ENCODE data around the gene USP4.
"Not testable (repeated sequence)": the region's sequence is repeated elsewhere in the genome, so short reads cannot be mapped to it uniquely, and the experiment has no call there.

The USP4 gene

GRCh38 chr3:49351521-49352011 lies 11.7 kb upstream of the USP4 start:
- DNase-seq, result no peak

DNA sequence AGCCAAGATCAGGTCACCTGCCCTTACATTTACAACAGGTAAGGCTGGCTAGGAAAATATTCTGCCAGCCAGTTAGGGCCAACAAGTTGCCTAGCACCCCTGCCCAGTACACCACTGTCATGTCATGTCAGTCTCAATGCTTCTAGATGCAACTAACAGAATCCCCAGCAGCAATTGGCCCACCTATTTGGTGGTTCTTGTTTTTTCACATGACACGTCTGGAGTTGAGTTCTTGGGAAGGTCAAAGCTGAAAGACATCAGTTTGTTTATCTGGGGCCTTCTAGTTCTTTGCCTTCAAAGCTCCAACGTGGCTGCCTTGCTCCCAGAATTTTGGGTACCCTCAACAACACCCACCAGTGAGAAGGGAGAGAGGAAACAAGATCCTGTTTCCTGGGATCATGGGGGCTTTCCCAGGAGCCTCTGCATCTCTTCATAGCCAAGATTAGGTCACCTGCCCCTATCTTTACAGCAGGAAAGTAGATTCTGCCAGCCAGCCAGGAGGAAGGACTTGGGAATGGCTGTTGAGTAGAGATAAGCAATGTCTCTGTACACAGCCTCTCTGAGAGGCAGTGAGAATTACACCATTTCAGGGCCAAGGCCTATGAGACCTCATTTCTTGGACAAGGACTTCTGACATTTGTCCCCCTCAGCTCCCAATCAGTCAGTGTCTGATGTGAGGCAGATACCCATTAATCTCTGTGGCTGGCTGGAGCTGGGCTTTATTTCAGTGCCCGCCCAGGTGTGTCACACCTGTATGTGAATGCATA lies 9.7 kb upstream of the USP4 start:
- no peak for DNase-seq

DNA sequence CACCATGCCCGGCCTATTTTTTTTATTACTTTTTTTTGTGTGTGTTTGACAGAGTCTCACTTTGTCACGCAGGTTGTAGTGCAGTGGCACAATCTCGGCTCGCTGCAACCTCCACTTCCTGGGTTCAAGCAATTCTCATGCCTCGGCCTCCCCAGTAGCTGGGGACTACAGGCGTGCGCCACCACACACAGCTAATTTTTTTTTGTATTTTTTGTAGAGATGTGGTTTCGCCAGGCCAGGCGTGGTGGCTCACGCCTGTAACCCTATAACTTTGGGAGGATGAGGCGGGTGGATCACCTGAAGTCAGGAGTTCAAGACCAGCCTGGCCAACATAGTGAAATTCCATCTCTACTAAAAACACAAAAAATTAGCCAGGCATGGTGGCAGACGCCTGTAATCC lies 8.5 kb upstream of the USP4 start:
- not testable (repeated sequence) for DNase-seq

DNA sequence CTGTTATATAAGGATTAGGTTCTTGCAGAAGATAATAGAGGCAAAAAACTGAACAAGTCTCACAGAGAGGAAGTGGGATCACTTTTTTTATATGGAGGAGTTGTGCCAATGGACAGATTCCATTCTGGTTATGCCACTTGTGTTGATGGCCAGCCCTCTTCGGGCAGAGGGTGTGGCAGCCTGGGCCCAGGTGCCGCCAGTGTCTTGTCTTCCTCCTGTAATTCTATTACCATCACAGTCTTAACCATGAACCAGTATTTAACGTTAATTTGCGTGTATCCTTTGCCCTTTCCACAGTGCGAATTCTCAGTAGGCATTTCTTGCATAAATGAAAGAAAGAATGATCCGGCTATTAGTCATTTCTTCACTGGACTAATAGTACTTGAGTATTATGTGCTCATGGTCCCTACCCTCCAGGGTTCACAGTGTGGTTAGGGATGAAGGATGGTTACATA lies 7.0 kb upstream of the USP4 start:
- no peak for DNase-seq

DNA sequence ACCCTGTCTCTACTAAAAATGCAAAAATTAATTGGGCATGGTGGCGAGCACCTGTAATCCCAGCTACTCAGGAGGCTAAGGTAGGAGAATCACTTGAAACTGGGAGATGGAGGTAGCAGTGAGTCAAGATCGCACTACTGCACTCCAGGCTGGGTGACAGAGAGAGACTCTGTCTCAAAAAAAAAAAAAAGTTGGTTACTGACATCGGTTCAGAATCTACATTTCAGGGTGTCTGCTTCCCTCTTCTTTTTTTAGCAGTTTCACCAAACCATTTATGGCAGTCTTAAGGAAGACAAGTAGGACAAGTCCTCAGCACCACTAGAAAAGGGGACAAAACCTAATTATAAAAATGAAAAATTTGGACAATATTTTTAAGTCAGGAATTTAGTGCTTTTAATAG lies 3.3 kb upstream of the USP4 start:
- DNase-seq, result no peak

- no peak for DNase-seq
Measured at GRCh38 chr3:49341996-49342395, 2.1 kb upstream of the USP4 start.

DNA sequence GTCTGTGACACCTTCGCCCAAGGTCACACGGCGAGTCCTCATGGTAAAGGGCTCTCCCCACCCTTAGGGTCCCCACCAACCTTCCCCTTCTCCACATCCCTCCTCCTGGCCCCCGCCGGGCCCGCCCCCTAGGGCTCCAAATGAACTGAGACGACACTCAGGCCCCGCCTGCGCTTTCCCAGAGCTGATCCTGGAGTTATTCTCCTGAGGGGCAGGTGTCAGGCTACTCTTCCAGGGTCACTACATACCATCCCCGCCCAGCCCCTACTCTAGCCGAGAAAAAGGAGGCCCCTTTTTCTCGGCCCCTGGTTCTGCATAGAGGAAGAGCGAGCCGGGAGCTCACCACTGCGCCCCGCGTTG lies 292 bp downstream of the USP4 start:
- peak; percentile 24 for DNase-seq

- DNase-seq, result no peak
Measured at GRCh38 chr3:49333916-49334633, 5.8 kb downstream of the USP4 start.

DNA sequence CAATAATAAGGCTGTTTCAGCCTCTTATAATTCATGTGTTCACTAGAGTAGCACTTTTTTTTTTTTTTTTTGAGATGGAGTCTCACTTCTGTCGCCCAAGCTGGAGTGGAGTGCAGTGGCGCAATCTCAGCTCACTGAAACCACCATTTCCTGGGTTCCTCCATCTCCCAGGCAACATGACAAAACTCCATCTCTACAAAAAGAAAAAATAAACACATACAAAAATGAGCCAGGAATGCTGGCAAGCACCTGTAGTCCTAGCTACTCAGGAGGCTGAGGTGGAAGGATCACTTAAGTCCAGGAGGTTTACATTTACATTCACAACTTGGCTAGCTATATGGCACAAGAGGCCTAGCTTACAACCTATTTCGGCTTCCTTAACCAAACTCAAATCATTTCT lies 6.8 kb downstream of the USP4 start:
- no peak for DNase-seq

DNA sequence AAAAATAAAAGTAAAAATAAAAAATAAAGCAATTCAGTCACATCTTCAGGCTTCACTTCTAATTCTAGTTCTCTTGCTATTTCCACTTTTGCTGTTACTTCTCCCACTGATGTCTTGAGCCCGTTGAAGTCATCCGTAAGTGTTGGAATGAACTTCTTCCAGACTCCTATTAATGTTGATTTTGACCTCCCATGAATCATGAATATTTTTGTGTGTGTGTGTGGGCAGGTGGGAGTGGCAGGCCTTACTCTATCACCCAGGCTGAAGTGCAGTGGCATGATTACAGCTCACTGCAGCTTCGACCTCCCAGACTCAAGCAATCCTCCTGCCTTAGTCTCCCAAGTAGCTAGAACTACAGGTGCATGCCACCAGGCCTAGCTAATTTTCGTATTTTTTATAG lies 10.7 kb downstream of the USP4 start:
- no peak for DNase-seq

GRCh38 chr3:49328350-49328749 lies 11.5 kb downstream of the USP4 start:
- DNase-seq, result not testable (repeated sequence)

DNA sequence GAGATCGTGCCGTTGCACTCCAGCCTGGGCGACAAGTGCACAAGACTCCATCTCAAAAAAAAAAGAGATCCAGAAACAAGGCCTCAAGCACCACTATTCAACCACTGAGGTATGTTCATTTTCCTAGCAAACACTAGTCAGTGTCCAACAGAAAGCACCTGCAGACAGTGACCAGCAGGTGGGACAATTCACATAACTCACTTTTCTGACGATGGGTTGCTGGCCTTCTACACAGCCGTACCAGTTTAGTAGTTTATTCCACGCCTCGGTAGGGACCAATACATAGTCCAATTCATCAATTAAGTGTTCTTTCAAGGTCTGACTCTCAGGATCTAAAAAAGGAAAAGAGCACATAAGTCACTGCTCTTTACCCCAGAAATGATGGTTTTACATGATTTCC lies 12.4 kb downstream of the USP4 start:
- DNase-seq, result no peak

- DNase-seq, result no peak
Measured at GRCh38 chr3:49324768-49325167, 15.1 kb downstream of the USP4 start.

DNA sequence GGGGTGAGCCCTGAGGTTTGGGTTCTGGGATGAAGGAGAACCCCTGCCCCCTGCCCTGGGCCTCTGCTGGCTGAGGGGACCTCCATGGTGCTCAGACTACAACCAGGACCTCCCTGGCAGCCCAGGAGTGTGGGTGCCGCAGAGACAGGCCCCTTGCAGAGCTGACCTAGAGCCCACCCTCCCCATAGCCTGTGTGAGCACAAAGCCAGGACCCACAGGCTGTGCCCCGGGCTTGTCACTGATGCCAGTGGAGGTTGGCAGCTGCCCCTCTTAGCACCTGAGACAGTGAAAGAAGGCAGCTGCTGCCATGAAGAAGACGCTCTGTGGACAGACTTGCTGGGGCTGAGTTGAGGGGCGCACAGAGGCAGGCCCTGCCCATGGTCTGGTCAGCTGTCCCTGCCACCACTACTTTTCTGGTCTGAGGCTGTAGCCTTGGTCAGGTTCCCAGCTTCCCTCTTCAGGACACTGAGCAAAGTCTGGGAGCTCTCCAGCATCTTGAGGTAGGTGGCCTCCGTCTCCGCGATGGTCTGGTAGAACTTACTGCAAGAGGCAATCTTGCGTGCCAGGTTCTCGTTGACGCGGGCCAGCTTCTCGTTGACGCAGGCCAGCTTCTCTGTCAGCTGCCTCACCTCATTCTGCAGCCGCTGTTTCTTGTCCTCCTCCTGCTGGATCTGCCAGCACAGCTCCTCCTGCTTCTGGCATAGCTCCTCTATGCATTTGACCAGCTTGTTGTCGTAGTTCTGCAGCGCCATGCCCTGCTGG lies 23.0 kb downstream of the USP4 start:
- DNase-seq, result no peak

- no peak for DNase-seq
Measured at GRCh38 chr3:49313896-49314688, 25.8 kb downstream of the USP4 start.

- DNase-seq, result no peak
Measured at GRCh38 chr3:49311283-49311682, 28.6 kb downstream of the USP4 start.

DNA sequence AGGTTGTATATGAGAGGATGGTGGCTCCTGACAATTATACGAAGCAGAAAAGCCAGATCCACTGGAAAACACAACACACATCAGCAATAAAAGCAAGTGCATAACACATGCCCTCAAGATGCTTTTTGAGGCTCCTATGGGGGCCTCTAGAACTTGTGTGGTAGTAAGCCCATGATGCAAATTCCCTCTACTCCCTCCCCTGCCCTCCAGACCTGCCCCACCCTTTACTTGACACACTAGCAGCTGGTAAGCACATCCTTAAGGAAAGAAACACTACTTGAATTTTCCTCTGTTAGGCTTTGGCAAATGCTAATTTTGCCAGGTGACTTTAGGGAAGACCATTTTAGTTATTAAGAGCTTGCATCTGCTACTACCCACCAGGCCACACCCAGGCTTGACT lies 29.2 kb downstream of the USP4 start:
- no peak for DNase-seq

DNA sequence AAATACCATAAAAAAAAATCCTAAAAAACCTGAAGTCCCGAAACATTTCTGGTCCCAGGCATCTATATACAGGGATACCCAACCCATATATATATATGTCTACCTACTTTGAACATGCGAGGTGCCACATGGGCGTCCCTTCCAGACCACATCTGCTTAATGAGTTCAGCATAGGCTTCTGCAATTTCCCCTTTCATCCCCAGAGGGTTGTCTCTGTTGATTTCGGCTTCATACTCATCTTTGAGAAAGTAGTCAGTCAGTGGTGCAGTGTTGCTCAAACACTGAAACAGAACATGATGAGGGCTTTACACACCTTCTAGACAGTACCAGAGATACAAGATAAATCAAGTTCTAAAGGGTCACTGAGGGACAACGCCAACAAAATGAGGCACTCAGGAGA lies 34.2 kb downstream of the USP4 start:
- DNase-seq, result no peak

GRCh38 chr3:49302613-49303012 lies 37.2 kb downstream of the USP4 start:
- no peak for DNase-seq

DNA sequence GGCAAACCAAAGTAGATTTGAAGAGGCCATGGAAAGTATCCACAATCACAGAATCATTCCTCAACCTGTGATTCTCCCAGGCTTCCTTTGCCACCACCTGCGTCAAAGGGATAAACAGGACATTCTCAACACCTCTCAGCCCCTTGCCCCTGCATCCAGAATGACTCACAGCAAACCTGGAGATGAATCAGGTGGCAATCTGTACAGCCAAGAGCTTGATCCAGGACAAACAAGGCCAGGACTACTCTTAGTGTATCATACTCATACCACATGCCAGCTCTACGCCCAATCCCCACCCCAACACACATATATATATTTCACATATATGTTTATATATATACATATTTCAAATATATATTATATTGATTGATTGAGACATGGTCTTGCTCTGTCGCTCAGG lies 39.3 kb downstream of the USP4 start:
- no peak for DNase-seq

GRCh38 chr3:49298511-49298910 lies 41.3 kb downstream of the USP4 start:
- DNase-seq, result no peak

DNA sequence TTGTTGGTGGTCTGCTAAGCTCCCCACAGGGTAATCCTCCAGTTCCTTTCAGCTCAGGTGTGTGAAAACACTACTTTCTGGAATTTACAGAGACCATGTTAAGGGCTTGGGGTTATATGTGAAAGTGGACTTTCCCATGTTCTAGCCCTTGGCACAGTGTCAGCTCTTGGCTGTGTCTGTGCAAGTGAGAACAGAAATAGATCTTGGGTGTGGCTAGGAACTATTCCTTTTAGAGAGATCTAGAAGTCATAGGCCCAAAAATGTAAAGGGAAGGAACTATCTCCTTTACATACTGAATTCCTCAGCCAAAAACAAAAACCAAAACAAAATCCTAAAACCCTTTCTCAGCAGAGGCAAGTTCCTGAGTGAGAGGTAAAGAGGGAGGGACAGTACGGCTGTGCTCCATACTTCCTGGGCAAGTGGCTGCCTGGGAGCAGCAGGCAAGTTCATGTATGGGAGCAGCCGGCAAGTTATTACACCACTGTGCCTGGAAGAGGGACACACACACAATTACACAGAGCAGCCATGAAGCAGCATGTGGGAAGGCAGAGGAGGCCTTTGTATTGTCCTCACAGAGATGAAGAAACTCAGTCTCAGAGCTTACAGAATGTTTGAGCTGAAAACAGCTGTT lies 43.0 kb downstream of the USP4 start:
- DNase-seq, result no peak

All from stimulated activated CD4-positive, alpha-beta T cell treated with anti-CD3 and anti-CD28 coated beads, Interleukin-4, amount 100 ng/mL, for 1 hour (primary cell).